Panc1 (cell line): Measurements from ENCODE around the gene SSBP3. TPM values are rescaled to one million over a fixed set of nuclear protein-coding genes. Genes with fewer than 3 reads are reported as not detected.

Source experiments
- ATAC-seq: fragments of 200-7000 bp; cut with Tn5 transposase; 2 replicates; pipeline ENCODE4 v1.9.1; 2020; ENCODE audit warnings: mild to moderate bottlenecking, moderate library complexity
- BruUV-seq: library from RNA; stranded (reverse); fragments of 400-500 nt; replicated peaks from 2 replicates; lab custom pipeline; 2021; lab: Mats Ljungman, UMichigan
- CTCF ChIA-PET: fragments of 300-600 bp; sonication (Branson Sonifier 250); formaldehyde crosslinking; loops from one replicate; lab custom pipeline; 2022; ENCODE audit warnings: antibody characterized with exemption; lab: Charles Lee
- POLR2A ChIA-PET: fragments of 300-600 bp; sonication (Branson Sonifier 250); formaldehyde crosslinking; loops from one replicate; lab custom pipeline; 2022; ENCODE audit warnings: antibody characterized with exemption; lab: Charles Lee
- DNase-seq: peaks from one replicate; pipeline ENCODE4 v3.0.0-alpha.2; 2010; ENCODE audit warnings: low read depth, low spot score
- H3K27ac ChIP-seq: 2 replicates; pipeline ENCODE4 v1.5.1; 2011; ENCODE audit warnings: mild to moderate bottlenecking, low read length, inconsistent platforms
- H3K27me3 ChIP-seq: fragments of 200-500 bp; sonication (Bioruptor generic); 2 replicates; pipeline ENCODE4 v1.6.0; 2014; ENCODE audit warnings: low read length, inconsistent platforms; ENCODE audit not compliant: control insufficient read depth, insufficient read depth
- H3K36me3 ChIP-seq: fragments of 200-500 bp; sonication (Bioruptor generic); 2 replicates; pipeline ENCODE4 v1.5.1; 2014; ENCODE audit warnings: inconsistent platforms, mild to moderate bottlenecking, low read length, moderate library complexity; ENCODE audit not compliant: control insufficient read depth, insufficient read depth
- H3K4me1 ChIP-seq: 2 replicates; pipeline ENCODE4 v1.5.1; 2011; ENCODE audit warnings: inconsistent platforms, mild to moderate bottlenecking, low read length, moderate library complexity; ENCODE audit not compliant: control insufficient read depth, insufficient read depth
- H3K4me3 ChIP-seq, 2 experiments: 2 replicates each; pipeline ENCODE4 v1.5.1; 2011 to 2012; ENCODE audit warnings: low read depth in 2 of 2, low read length in 2 of 2, mild to moderate bottlenecking in 2 of 2, inconsistent platforms in 1 of 2, moderate library complexity in 1 of 2
- H3K9me3 ChIP-seq: fragments of 200-500 bp; sonication (Bioruptor generic); 2 replicates; pipeline ENCODE4 v1.5.1; 2014; ENCODE audit warnings: low read depth, mild to moderate bottlenecking, inconsistent platforms, low read length, moderate library complexity; ENCODE audit not compliant: control insufficient read depth, insufficient read depth
- CTCF ChIP-seq: fragments of 450-650 bp; IDR thresholded peaks from 2 replicates; pipeline ENCODE4 v1.5.1; 2017; ENCODE audit warnings: mild to moderate bottlenecking
- POLR2AphosphoS5 ChIP-seq: IDR thresholded peaks from 2 replicates; pipeline ENCODE4 v1.6.1; 2012; ENCODE audit warnings: mild to moderate bottlenecking, low read depth, low read length, moderate library complexity
- REST ChIP-seq, 2 experiments: IDR thresholded peaks; 2 replicates each; pipeline ENCODE4 v1.6.1; 2011 to 2012; ENCODE audit warnings: low read depth in 2 of 2, control low read depth in 1 of 2, low read length in 1 of 2, mild to moderate bottlenecking in 1 of 2, moderate library complexity in 1 of 2; ENCODE audit not compliant: insufficient read depth in 1 of 2
- SIN3A ChIP-seq: IDR thresholded peaks from 2 replicates; pipeline ENCODE4 v1.6.1; 2012; ENCODE audit warnings: low read depth, mild to moderate bottlenecking, low read length, moderate library complexity, borderline replicate concordance; ENCODE audit not compliant: insufficient read depth
- TCF7L2 ChIP-seq: IDR thresholded peaks from 2 replicates; pipeline ENCODE4 v1.6.1; 2011; ENCODE audit warnings: mild to moderate bottlenecking, low read depth, low read length, inconsistent platforms
- in situ Hi-C: cut with HindIII; loops from 2 replicates; pipeline ENCODE4 v1.10.0; 2016; ENCODE audit warnings: low sequenced_read_pairs, low pct_unique_long_range_greater_than_20kb
- intact Hi-C: fragments of 100-400 bp; cut with micrococcal nuclease; formaldehyde crosslinking; loops from one replicate; pipeline ENCODE4 v1.10.0; 2022; ENCODE audit not compliant: unreplicated experiment
- total RNA-seq: library from RNA; stranded (reverse); gene quantifications from one replicate; pipeline ENCODE4 v1.2.1, GENCODE V29; 2021; ENCODE audit not compliant: unreplicated experiment

Gene SSBP3
- total RNA-seq, 1 experiment from 2014 or later, result 22.5 TPM

GRCh38 chr1:54355931-54356679 is 50.1 kb downstream of the SSBP3 start:
- H3K9me3 ChIP-seq, result no peaks in the 10 kb centered on the region
- H3K27me3 ChIP-seq, result no peaks in the 10 kb centered on the region
- ChIA-PET CTCF (no interaction called here), POLR2A (no interaction called here)
- H3K36me3 ChIP-seq, result no peaks in the 10 kb centered on the region
- BruUV-seq, result no TSS peak
- ATAC-seq (no peak), DNase-seq (no peak)
- TF ChIP-seq SIN3A, result no peak
- no peak for TF ChIP-seq CTCF
- TF ChIP-seq POLR2AphosphoS5, result no peak
- TF ChIP-seq TCF7L2, result no peak
- TF ChIP-seq REST (IDR thresholded peaks at IDR 0.05; ENCODE audit: insufficient read depth in 1 of 2, low read depth in 2 of 2, low read length in 1 of 2), result no peak
- intact Hi-C loops, result no loop called here
- no peak overlapping the region for H3K27ac ChIP-seq
- H3K4me3 ChIP-seq, result no peak overlapping the region
- H3K4me1 ChIP-seq, result no peaks in the 10 kb centered on the region
- in situ Hi-C loops, result no loop called here

- no peaks in the 10 kb centered on the region for H3K27me3 ChIP-seq
- no peak for DNase-seq
- H3K4me1 ChIP-seq, result no peaks in the 10 kb centered on the region
- intact Hi-C loops, result no loop called here
- in situ Hi-C loops, result no loop called here
- no peak overlapping the region for H3K27ac ChIP-seq
- BruUV-seq, result no TSS peak
- H3K4me3 ChIP-seq, result no peak overlapping the region
- ChIA-PET POLR2A (no interaction called here), CTCF (no interaction called here)
- no peaks in the 10 kb centered on the region for H3K36me3 ChIP-seq
- ATAC-seq, result no peak
- no peaks in the 10 kb centered on the region for H3K9me3 ChIP-seq
- TF ChIP-seq REST (IDR thresholded peaks at IDR 0.05; ENCODE audit: insufficient read depth in 1 of 2, low read depth in 2 of 2, low read length in 1 of 2) (no peak), CTCF (no peak), SIN3A (no peak), POLR2AphosphoS5 (no peak), TCF7L2 (no peak)
Observed at GRCh38 chr1:54354899-54355298, 51.3 kb downstream of the SSBP3 start.
